ENCODE data around the gene RAD9A. TPM values are rescaled to one million over a fixed set of nuclear protein-coding genes. Genes with fewer than 3 reads are reported as not detected.

Gene RAD9A
- total RNA-seq, 1 donor from 2014 or later = 28.9 TPM

DNA sequence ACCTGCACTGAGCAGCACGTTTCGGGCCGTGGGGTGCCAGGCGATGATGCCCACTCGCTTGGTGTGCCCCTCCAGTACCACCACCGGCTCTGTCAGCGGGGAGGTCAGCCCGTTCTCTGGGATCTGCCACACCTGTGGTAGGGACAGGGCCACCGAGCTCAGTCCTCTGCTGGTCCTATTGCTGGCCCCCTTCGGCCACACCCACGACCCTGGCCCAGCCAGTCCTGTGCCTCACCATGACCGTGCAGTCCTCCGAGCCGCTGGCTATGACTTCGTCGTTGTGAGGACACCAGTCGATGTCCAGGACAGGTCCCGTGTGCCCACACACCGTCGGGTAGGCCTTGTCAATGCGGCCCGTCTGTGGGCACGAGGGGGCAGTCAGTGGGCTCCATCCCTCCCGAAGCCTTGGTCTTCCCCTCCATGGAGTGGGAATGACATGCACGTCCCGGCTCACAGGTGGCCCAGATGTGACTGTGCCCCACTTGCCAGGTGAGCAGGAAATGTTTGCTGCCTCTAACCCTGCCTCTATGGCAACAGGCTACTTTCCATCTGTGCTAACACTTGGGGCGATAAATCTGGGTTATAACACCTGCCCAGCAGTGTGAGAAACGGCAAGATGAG lies 50.1 kb downstream of the RAD9A start:
- no peak overlapping the region for H3K27ac ChIP-seq
- DNase-seq = no peak
- no peak for TF ChIP-seq CTCF (IDR thresholded peaks at IDR 0.05)
- H3K27me3 ChIP-seq (ENCODE audit: low read depth) = no peaks in the 10 kb centered on the region
- intact Hi-C loops (cut with DNase I) = no loop called here
- peaks cover 52% of the 10 kb centered on the region for H3K36me3 ChIP-seq
- peak overlapping the region; percentile 82 for H3K4me3 ChIP-seq
- no peaks in the 10 kb centered on the region for H3K9me3 ChIP-seq
- no peak for ATAC-seq
- H3K4me1 ChIP-seq = peaks cover 49% of the 10 kb centered on the region

- H3K27me3 ChIP-seq (ENCODE audit: low read depth) = no peaks in the 10 kb centered on the region
- H3K9me3 ChIP-seq = no peaks in the 10 kb centered on the region
- peaks cover 49% of the 10 kb centered on the region for H3K4me1 ChIP-seq
- intact Hi-C loops (cut with DNase I) = no loop called here
- H3K36me3 ChIP-seq = peaks cover 47% of the 10 kb centered on the region
- peak in 1 of 2 donors; percentile 2 for ATAC-seq
- peak overlapping the region; percentile 82 for H3K4me3 ChIP-seq
- no peak for DNase-seq
- no peak for TF ChIP-seq CTCF (IDR thresholded peaks at IDR 0.05)
- peak overlapping the region; percentile 93 for H3K27ac ChIP-seq
These were observed 51.0 kb downstream of the RAD9A start for GRCh38 chr11:67442504-67443404.

DNA sequence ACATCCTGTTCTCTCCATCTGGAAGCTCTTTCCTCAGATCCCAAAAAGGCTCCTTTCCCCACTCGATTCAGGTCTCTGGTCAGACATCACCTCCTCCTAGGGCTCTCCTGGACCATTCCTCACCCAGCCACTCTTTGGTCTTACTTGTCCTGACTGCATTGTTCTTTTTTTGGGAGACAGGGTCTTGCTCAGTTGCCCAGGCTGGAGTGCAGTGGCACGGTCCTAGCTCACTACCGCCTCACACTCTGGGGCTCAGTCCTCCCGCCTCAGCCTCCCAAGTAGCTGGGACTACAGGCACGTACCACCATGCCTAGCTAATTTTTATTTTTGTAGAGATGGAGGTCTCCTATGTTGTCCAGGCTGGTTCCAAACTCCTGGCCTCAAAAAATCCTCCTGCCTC lies 53.7 kb downstream of the RAD9A start:
- no peaks in the 10 kb centered on the region for H3K9me3 ChIP-seq
- no peak overlapping the region for H3K27ac ChIP-seq
- intact Hi-C loops (cut with DNase I) = no loop called here
- H3K27me3 ChIP-seq (ENCODE audit: low read depth) = no peaks in the 10 kb centered on the region
- no peak for DNase-seq
- H3K36me3 ChIP-seq = peaks cover 19% of the 10 kb centered on the region
- ATAC-seq = no peak
- no peak for TF ChIP-seq CTCF (IDR thresholded peaks at IDR 0.05)
- H3K4me3 ChIP-seq = no peak overlapping the region
- H3K4me1 ChIP-seq = peaks cover 39% of the 10 kb centered on the region

Other genes starting within 250 kb of the RAD9A start
- 101 TPM for gene GRK2, start 125.5 kb upstream of the RAD9A start, total RNA-seq
- 66.9 TPM for gene ANKRD13D, start 102.7 kb upstream of the RAD9A start, total RNA-seq
- 37.7 TPM for gene SSH3, start 88.5 kb upstream of the RAD9A start, total RNA-seq
- gene POLD4, start 38.4 kb upstream of the RAD9A start, total RNA-seq = 86.6 TPM
- 3.7 TPM for gene CLCF1, start 18.4 kb upstream of the RAD9A start, total RNA-seq
- 144 TPM for gene PPP1CA, start 9.9 kb downstream of the RAD9A start, total RNA-seq
- 45.3 TPM for gene TBC1D10C, start 12.1 kb downstream of the RAD9A start, total RNA-seq
- gene CARNS1, start 23.7 kb downstream of the RAD9A start, total RNA-seq = 0.71 TPM
- gene RPS6KB2, start 36.5 kb downstream of the RAD9A start, total RNA-seq = 42.1 TPM
- 15.7 TPM for gene PTPRCAP, start 45.7 kb downstream of the RAD9A start, total RNA-seq
- gene CORO1B, start 51.5 kb downstream of the RAD9A start, total RNA-seq = 150 TPM
- not detected for gene GPR152, start 60.7 kb downstream of the RAD9A start, total RNA-seq
- 4.0 TPM for gene CABP4, start 63.4 kb downstream of the RAD9A start, total RNA-seq
- 49.1 TPM for gene TMEM134, start 77.3 kb downstream of the RAD9A start, total RNA-seq
- 85.2 TPM for gene AIP, start 91.0 kb downstream of the RAD9A start, total RNA-seq
- 54.1 TPM for gene PITPNM1, start 113.4 kb downstream of the RAD9A start, total RNA-seq
- 79.7 TPM for gene CDK2AP2, start 116.2 kb downstream of the RAD9A start, total RNA-seq
- gene CABP2, start 131.5 kb downstream of the RAD9A start, total RNA-seq = not detected
- gene GSTP1, start 191.8 kb downstream of the RAD9A start, total RNA-seq = 677 TPM
- gene NDUFV1, start 214.9 kb downstream of the RAD9A start, total RNA-seq = 143 TPM
- gene NUDT8, start 238.0 kb downstream of the RAD9A start, total RNA-seq = 8.8 TPM
- gene TBX10, start 247.8 kb downstream of the RAD9A start, total RNA-seq = not detected